SU-DHL-6 (cell line): Measurements from ENCODE around the gene CNPY4.

Experiments used
- CTCF ChIP-seq: fragments of 200-600 bp; sonication (generic); IDR thresholded peaks from one replicate; pipeline ENCODE4 v1.5.1; 2017; ENCODE audit warnings: antibody characterized with exemption, mild to moderate bottlenecking, low read length, moderate library complexity; ENCODE audit not compliant: insufficient read depth, poor library complexity, severe bottlenecking
- EZH2phosphoT487 ChIP-seq: fragments of 200-600 bp; sonication (generic), shearing (Covaris generic); conservative IDR thresholded peaks from 2 replicates; pipeline ENCODE4 v1.6.1; 2018; ENCODE audit warnings: mild to moderate bottlenecking, antibody characterized with exemption, low read length, moderate library complexity, mixed read lengths

GRCh38 chr7:100101016-100101862 is 18.2 kb upstream of the CNPY4 start, which contains the start of the genes AP4M1 and MCM7:
- TF ChIP-seq CTCF (no peak), EZH2phosphoT487 (no peak)
